HepG2 (cell line): ENCODE results near the gene PET117. TPM values are rescaled to one million over a fixed set of nuclear protein-coding genes. Genes with fewer than 3 reads are reported as not detected.
"Not testable (repeated sequence)": the region's sequence is repeated elsewhere in the genome, so short reads cannot be mapped to it uniquely, and the experiment has no call there.

Source experiments
- ATAC-seq: fragments of 200-7000 bp; cut with Tn5 transposase; 3 replicates; pipeline ENCODE4 v1.9.1; 2020; ENCODE audit warnings: mild to moderate bottlenecking, moderate library complexity
- BruUV-seq: library from RNA; stranded (reverse); fragments of 400-500 nt; replicated peaks from 2 replicates; lab custom pipeline; 2021; lab: Mats Ljungman, UMichigan
- CTCF ChIA-PET: fragments of 300-600 bp; formaldehyde crosslinking; extraction: SDS; loops from one replicate; lab custom pipeline; 2021; ENCODE audit warnings: low total read pairs, inconsistent platforms, low intra/inter-chr PET ratio; lab: Yijun Ruan, JAX
- POLR2A ChIA-PET: fragments of 350-600 bp; sonication (Branson Sonifier 250); formaldehyde crosslinking; loops from one replicate; lab custom pipeline; 2020; ENCODE audit warnings: antibody characterized with exemption, inconsistent platforms; lab: Yijun Ruan, JAX
- DNase-seq: peaks from one replicate; pipeline ENCODE4 v3.0.0-alpha.2; 2015; ENCODE audit warnings: low spot score
- FAIRE-seq: peaks from 3 replicates; lab custom pipeline; 2011; peaks lifted over from hg19 to GRCh38; lab: Jason Lieb, UNC
- H2AFZ ChIP-seq: one replicate; pipeline ENCODE4 v1.6.1; 2011; ENCODE audit warnings: low read length, inconsistent platforms
- H3K27ac ChIP-seq: fragments of 300-600 bp; 3 replicates; pipeline ENCODE4 v1.8.0; 2011; ENCODE audit warnings: mixed run types, mild to moderate bottlenecking, mixed read lengths, low read length, inconsistent platforms; ENCODE audit not compliant: insufficient read depth; ENCODE audit errors: extremely low read length
- H3K27me3 ChIP-seq, 2 experiments: fragments of 200-600 bp in 1 of 2; 2 replicates in 1 of 2; 3 replicates in 1 of 2; pipeline versions ENCODE4 v1.6.0 to v1.8.0; 2011; ENCODE audit warnings: low read length in 2 of 2, mild to moderate bottlenecking in 2 of 2, moderate library complexity in 2 of 2, inconsistent platforms in 1 of 2; ENCODE audit not compliant: insufficient read depth in 2 of 2, control insufficient read depth in 1 of 2
- H3K36me3 ChIP-seq, 2 experiments: fragments of 200-600 bp in 1 of 2; replicated peaks in 1 of 2; 2 replicates in 1 of 2; 3 replicates in 1 of 2; pipeline versions ENCODE4 v1.5.1 to v1.8.0; 2011; ENCODE audit warnings: low read length in 2 of 2, inconsistent platforms in 1 of 2; ENCODE audit not compliant: insufficient read depth in 2 of 2, control insufficient read depth in 1 of 2
- H3K4me1 ChIP-seq: 2 replicates; pipeline ENCODE4 v1.5.1; 2012; ENCODE audit warnings: low read length, inconsistent platforms; ENCODE audit not compliant: insufficient read depth
- H3K4me2 ChIP-seq: 2 replicates; pipeline ENCODE4 v1.6.0; 2011; ENCODE audit warnings: low read depth, low read length, inconsistent platforms
- H3K4me3 ChIP-seq, 3 experiments: fragments of 200-600 bp in 1 of 3; sonication (generic), shearing (Covaris generic) in 1 of 3; replicated peaks in 1 of 3; 2 replicates each; pipeline ENCODE4 v1.5.1; 2011 to 2016; ENCODE audit warnings: low read length in 3 of 3, inconsistent platforms in 2 of 3, low read depth in 2 of 3, mild to moderate bottlenecking in 2 of 3, control low read depth in 1 of 3, mixed read lengths in 1 of 3; ENCODE audit not compliant: insufficient read depth in 1 of 3
- H3K79me2 ChIP-seq: one replicate; pipeline ENCODE4 v1.6.1; 2011; ENCODE audit warnings: low read length, inconsistent platforms; ENCODE audit not compliant: insufficient read depth
- H3K9ac ChIP-seq: 2 replicates; pipeline ENCODE4 v1.6.0; 2011; ENCODE audit warnings: mild to moderate bottlenecking, low read depth, low read length, inconsistent platforms; ENCODE audit not compliant: insufficient read depth
- H3K9me3 ChIP-seq: 2 replicates; pipeline ENCODE4 v1.5.1; 2012; ENCODE audit warnings: mild to moderate bottlenecking, low read length
- H4K20me1 ChIP-seq: 2 replicates; pipeline ENCODE4 v1.6.0; 2011; ENCODE audit warnings: inconsistent platforms, mild to moderate bottlenecking, low read length, moderate library complexity; ENCODE audit not compliant: insufficient read depth
- CEBPB ChIP-seq: IDR thresholded peaks from 2 replicates; pipeline ENCODE4 v1.6.1; 2011; ENCODE audit warnings: low read depth, low read length, improper control_type of control experiment, borderline replicate concordance
- WGBS: methylation state at CpG from one replicate; pipeline ENCODE4 v1.1.6; 2017; ENCODE audit warnings: low lambda C conversion rate; 5-methylcytosine and 5-hydroxymethylcytosine counted together
- in situ Hi-C: cut with HindIII; loops from 2 replicates; pipeline ENCODE4 v1.10.0; 2017; ENCODE audit warnings: low pct_unique_long_range_greater_than_20kb; ENCODE audit not compliant: extremely low pct_ligation_motif_present
- intact Hi-C: fragments of 100-400 bp; cut with micrococcal nuclease; formaldehyde crosslinking; loops from one replicate; pipeline ENCODE4 v1.10.0; 2022; ENCODE audit not compliant: unreplicated experiment
- polyA plus RNA-seq, 8 experiments: library from polyadenylated mRNA; depleted of rRNA in 3 of 8; stranded (reverse) in 7 of 8; unstranded in 1 of 8; fragments of >200 nt; fragmentation: Illumina TruSeq in 4 of 8; extraction: Trizol in 4 of 8; gene quantifications; 2 replicates each; pipeline versions ENCODE4 v1.2.1 to v1.2.3, GENCODE V29; 2011 to 2016; ENCODE audit warnings: low read depth in 4 of 8, missing spikeins in 1 of 8, mixed read lengths in 1 of 8; ENCODE audit not compliant: insufficient read depth in 1 of 8
- total RNA-seq, 5 experiments: library from RNA; depleted of rRNA; stranded (reverse); fragments of >200 nt; fragmentation: Illumina TruSeq; extraction: Trizol; gene quantifications; 2 replicates each; pipeline ENCODE4 v1.2.3, GENCODE V29; 2016; ENCODE audit warnings: low read depth in 1 of 5

Gene PET117
- total and polyA plus RNA-seq, 2 of the 13 experiments (the other 11 are each of a cell fraction or from before 2014, with no cell fraction given) = 22.2 to 48.2 TPM

- peaks cover 3 to 24% of the 10 kb centered on the region in 2 experiments; a peak in 3 of 5 replicates for H3K27me3 ChIP-seq
- CTCF ChIA-PET, H3K9me3 ChIP-seq, H3K79me2 ChIP-seq, H3K27ac ChIP-seq, FAIRE-seq, intact Hi-C loops, H4K20me1 ChIP-seq, H3K4me1 ChIP-seq, H3K4me2 ChIP-seq, ATAC-seq, H3K9ac ChIP-seq, in situ Hi-C loops, H2AFZ ChIP-seq, POLR2A ChIA-PET, DNase-seq, H3K4me3 ChIP-seq, H3K36me3 ChIP-seq, BruUV-seq: not testable (repeated sequence)
- 45% methylated on average over 3 of the region's 3 CpGs for WGBS
- peak; percentile 38; the same call in 1 of the 2 replicates for TF ChIP-seq CEBPB
These were observed 49.4 kb upstream of the PET117 start for GRCh38 chr20:18088298-18088697.

DNA sequence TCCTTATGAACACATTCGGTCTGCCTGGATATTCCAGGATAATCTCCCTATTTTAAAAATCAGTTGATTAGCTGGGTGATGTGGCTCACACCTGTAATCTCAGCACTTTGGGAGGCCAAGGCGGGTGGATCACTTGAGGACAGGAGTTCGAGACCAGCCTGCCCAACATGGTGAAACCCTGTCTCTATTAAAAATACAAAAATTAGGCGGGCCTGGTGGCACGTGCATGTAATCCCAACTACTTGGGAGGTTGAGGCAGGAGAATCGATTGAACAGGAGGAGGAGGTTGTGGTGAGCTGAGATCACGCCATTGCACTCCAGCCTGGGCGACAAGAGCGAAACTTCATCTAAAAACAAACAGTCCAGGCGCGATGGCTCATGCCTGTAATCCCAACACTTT, 48.8 kb upstream of the PET117 start:
- H3K4me3 ChIP-seq, POLR2A ChIA-PET, H3K36me3 ChIP-seq, FAIRE-seq, BruUV-seq, in situ Hi-C loops, H3K79me2 ChIP-seq, ATAC-seq, H3K27ac ChIP-seq, H3K9ac ChIP-seq, H4K20me1 ChIP-seq, CTCF ChIA-PET, H3K4me2 ChIP-seq, H2AFZ ChIP-seq, intact Hi-C loops, H3K4me1 ChIP-seq, H3K9me3 ChIP-seq, DNase-seq: not testable (repeated sequence)
- WGBS = 65% methylated on average over 11 of the region's 11 CpGs
- H3K27me3 ChIP-seq = peaks cover 0 to 25% of the 10 kb centered on the region in 2 experiments; a peak in 3 of 5 replicates
